ENCODE data around the gene RGS9BP.

GRCh38 chr19:32708457-32708856 is 32.8 kb downstream of the RGS9BP start:
- TF ChIP-seq CTCF (IDR thresholded peaks at IDR 0.05) (no peak), POLR2A (IDR thresholded peaks at IDR 0.05) (no peak)
